ENCODE results near the gene ALAD.

- TF ChIP-seq CTCF (IDR thresholded peaks at IDR 0.05; ENCODE audit: low read depth, low read length, poor library complexity, severe bottlenecking) (no peak), EZH2phosphoT487 (IDR thresholded peaks at IDR 0.05; ENCODE audit: borderline replicate concordance, low read length) (no peak)
Observed at GRCh38 chr9:113341712-113342410, 59.2 kb downstream of the ALAD start.

Data from DOHH2 (cell line).